Measurements from ENCODE around the gene NNAT.

Gene NNAT

GRCh38 chr20:37502654-37503053 lies 18.4 kb upstream of the NNAT start:
- DNase-seq (ENCODE audit: low read depth): no peak

GRCh38 chr20:37503256-37503927 lies 17.7 kb upstream of the NNAT start:
- DNase-seq (ENCODE audit: low read depth): no peak

GRCh38 chr20:37504404-37505096 lies 16.5 kb upstream of the NNAT start:
- no peak for DNase-seq (ENCODE audit: low read depth)

- no peak for DNase-seq (ENCODE audit: low read depth)
Observed at GRCh38 chr20:37505263-37506151, 15.5 kb upstream of the NNAT start.

GRCh38 chr20:37506152-37506725 lies 14.8 kb upstream of the NNAT start:
- no peak for DNase-seq (ENCODE audit: low read depth)

- no peak for DNase-seq (ENCODE audit: low read depth)
Observed at GRCh38 chr20:37510226-37510625, 10.8 kb upstream of the NNAT start.

GRCh38 chr20:37511610-37512275 lies 9.3 kb upstream of the NNAT start:
- DNase-seq (ENCODE audit: low read depth): peak; percentile 41

GRCh38 chr20:37513779-37514359 lies 7.2 kb upstream of the NNAT start:
- no peak for DNase-seq (ENCODE audit: low read depth)

- DNase-seq (ENCODE audit: low read depth): no peak
Observed at GRCh38 chr20:37515876-37516275, 5.2 kb upstream of the NNAT start.

GRCh38 chr20:37516811-37517750 lies 4.0 kb upstream of the NNAT start:
- peak; percentile 75 for DNase-seq (ENCODE audit: low read depth)

- no peak for DNase-seq (ENCODE audit: low read depth)
Observed at GRCh38 chr20:37518059-37518458, 3.0 kb upstream of the NNAT start.

GRCh38 chr20:37518606-37519507 lies 2.2 kb upstream of the NNAT start:
- no peak for DNase-seq (ENCODE audit: low read depth)

GRCh38 chr20:37519508-37520418 lies 1.3 kb upstream of the NNAT start:
- no peak for DNase-seq (ENCODE audit: low read depth)

- DNase-seq (ENCODE audit: low read depth): no peak
Observed at GRCh38 chr20:37520419-37520955, 563 bp upstream of the NNAT start.

- DNase-seq (ENCODE audit: low read depth): no peak
Observed at GRCh38 chr20:37522260-37523011, 1.4 kb downstream of the NNAT start.

GRCh38 chr20:37523012-37523391 lies 2.0 kb downstream of the NNAT start:
- no peak for DNase-seq (ENCODE audit: low read depth)

Data from fibroblast of the conjunctiva (primary cell).